ENCODE data around the gene POLR2H. TPM values are rescaled to one million over a fixed set of nuclear protein-coding genes. Genes with fewer than 3 reads are reported as not detected.

Gene POLR2H
- total and polyA plus RNA-seq, 3 donors from 2014 or later: 65.0 to 76.4 (median 72.2) TPM

DNA sequence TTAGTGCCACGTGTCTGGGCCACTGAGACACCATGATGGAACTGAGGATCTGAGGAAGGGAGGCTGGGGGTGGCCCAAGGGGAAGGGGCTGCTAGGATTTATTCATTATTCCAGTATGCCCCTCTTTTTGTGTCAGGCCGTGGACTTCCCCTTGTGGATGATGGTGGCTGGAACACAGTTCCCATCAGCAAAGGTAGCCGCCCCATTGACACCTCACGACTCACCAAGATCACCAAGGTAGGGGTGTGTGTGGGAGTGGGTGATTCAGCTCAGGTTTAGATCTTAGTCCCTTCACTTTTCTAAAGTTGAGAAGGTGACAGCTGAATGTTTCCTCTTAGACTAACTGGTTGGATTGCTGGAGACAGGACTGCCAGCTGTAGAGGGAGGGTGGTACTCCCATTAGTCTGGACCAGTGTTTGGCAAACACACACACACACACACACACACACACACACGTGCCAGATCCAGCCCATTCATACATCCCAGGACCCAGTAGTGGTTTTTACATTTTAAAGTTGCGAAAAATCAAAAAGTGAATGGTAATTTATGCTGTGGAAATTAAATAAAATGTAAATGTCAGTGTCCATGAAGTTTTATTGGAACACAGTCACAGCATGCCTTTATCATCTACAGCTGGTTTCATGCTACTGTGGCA is 35.7 kb upstream of the POLR2H start:
- intact Hi-C loops (cut with DNase I; ENCODE audit: low total_unique reads): no loop called here
- Histone ChIP-seq H3K4me3 (no peak overlapping the region), H3K36me3 (ENCODE audit: low read depth, missing control alignments) (peaks cover 6% of the 10 kb centered on the region), H3K4me1 (peaks cover 14% of the 10 kb centered on the region), H3K27me3 (no peaks in the 10 kb centered on the region), H3K9me3 (no peaks in the 10 kb centered on the region), H3K27ac (no peak overlapping the region)
- DNase-seq: no peak
- WGBS, 2 donors: 80 to 89% methylated on average over 6 of the region's 6 CpGs
- no peak for TF ChIP-seq POLR2A (IDR thresholded peaks at IDR 0.05)

GRCh38 chr3:184327171-184327570 is 34.3 kb upstream of the POLR2H start:
- no peak for DNase-seq
- 92 to 95% methylated on average over 21 of the region's 21 CpGs for WGBS, 2 donors
- no peaks in the 10 kb centered on the region for H3K27me3 ChIP-seq
- peaks cover 6% of the 10 kb centered on the region for H3K36me3 ChIP-seq (ENCODE audit: low read depth, missing control alignments)
- no peak overlapping the region for H3K27ac ChIP-seq
- H3K9me3 ChIP-seq: no peaks in the 10 kb centered on the region
- TF ChIP-seq CTCF (IDR thresholded peaks at IDR 0.05) (no peak), POLR2A (IDR thresholded peaks at IDR 0.05) (no peak)
- intact Hi-C loops (cut with DNase I; ENCODE audit: low total_unique reads): no loop called here
- peaks cover 5% of the 10 kb centered on the region for H3K4me1 ChIP-seq
- no peak overlapping the region for H3K4me3 ChIP-seq

- Histone ChIP-seq H3K9me3 (no peaks in the 10 kb centered on the region), H3K4me3 (no peak overlapping the region), H3K36me3 (ENCODE audit: low read depth, missing control alignments) (peaks cover 6% of the 10 kb centered on the region), H3K27me3 (no peaks in the 10 kb centered on the region), H3K4me1 (peaks cover 3% of the 10 kb centered on the region), H3K27ac (no peak overlapping the region)
- no peak for DNase-seq
- WGBS, 2 donors: 39 to 57% methylated on average over 3 of the region's 3 CpGs
- TF ChIP-seq CTCF (IDR thresholded peaks at IDR 0.05) (no peak), POLR2A (IDR thresholded peaks at IDR 0.05) (no peak)
- intact Hi-C loops (cut with DNase I; ENCODE audit: low total_unique reads): no loop called here
These were observed 33.0 kb upstream of the POLR2H start for GRCh38 chr3:184328516-184328915.

DNA sequence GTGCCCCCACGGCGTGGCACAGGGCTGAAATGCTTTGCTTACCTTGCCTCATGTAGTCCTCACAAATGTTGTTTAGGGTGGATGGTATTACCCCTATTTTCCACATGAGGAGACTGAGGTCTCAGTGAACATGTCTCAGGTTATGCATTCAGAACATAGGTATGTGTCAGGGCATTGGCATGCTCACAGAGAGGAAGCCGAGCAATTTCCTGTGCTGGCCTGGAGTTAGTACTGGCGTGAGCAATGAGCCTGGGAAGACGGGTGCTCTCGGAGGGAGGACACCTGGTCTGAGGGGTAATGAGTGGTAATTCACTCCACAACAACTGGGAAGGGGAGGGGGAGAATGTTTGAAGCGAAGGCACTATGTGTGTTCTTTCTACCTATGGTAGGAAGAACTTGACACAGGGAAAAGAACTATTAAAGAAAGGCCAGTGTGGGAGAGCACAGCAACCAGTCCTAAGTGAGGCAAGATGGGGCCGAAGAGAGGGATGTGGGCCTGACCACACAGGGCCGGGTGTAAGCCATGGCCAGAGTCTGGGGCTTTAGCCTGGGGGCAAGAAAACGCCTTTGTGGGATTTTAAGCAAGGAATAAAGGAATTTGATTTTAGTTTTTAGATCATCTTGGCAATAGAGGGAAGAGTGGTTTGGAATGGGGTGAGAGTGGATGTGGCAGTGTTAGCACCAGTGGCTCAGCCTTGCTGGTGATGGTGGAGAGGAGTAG is 29.0 kb upstream of the POLR2H start:
- Histone ChIP-seq H3K27ac (no peak overlapping the region), H3K4me3 (no peak overlapping the region), H3K27me3 (no peaks in the 10 kb centered on the region), H3K36me3 (ENCODE audit: low read depth, missing control alignments) (peaks cover 3% of the 10 kb centered on the region), H3K4me1 (peaks cover 14% of the 10 kb centered on the region), H3K9me3 (no peaks in the 10 kb centered on the region)
- WGBS, 2 donors: 64 to 81% methylated on average over 8 to 10 of the region's 10 CpGs
- intact Hi-C loops (cut with DNase I; ENCODE audit: low total_unique reads): no loop called here
- DNase-seq: no peak
- TF ChIP-seq CTCF (IDR thresholded peaks at IDR 0.05) (no peak), POLR2A (IDR thresholded peaks at IDR 0.05) (no peak)

GRCh38 chr3:184333190-184333589 is 28.3 kb upstream of the POLR2H start:
- Histone ChIP-seq H3K9me3 (no peaks in the 10 kb centered on the region), H3K27me3 (no peaks in the 10 kb centered on the region), H3K4me3 (no peak overlapping the region), H3K36me3 (ENCODE audit: low read depth, missing control alignments) (peaks cover 3% of the 10 kb centered on the region), H3K27ac (no peak overlapping the region), H3K4me1 (peaks cover 21% of the 10 kb centered on the region)
- no peak for DNase-seq
- TF ChIP-seq POLR2A (IDR thresholded peaks at IDR 0.05) (no peak), CTCF (IDR thresholded peaks at IDR 0.05) (no peak)
- 81 to 88% methylated on average over 6 of the region's 6 CpGs for WGBS, 2 donors
- intact Hi-C loops (cut with DNase I; ENCODE audit: low total_unique reads): no loop called here
